Measurements from ENCODE around the gene PXDC1. TPM values are rescaled to one million over a fixed set of nuclear protein-coding genes. Genes with fewer than 3 reads are reported as not detected.
A peak's percentile ranks its signal among the peaks of the same experiment; 100 is the strongest.

PXDC1 gene
- total RNA-seq, 1 donor from 2014 or later = 64.5 TPM

DNA sequence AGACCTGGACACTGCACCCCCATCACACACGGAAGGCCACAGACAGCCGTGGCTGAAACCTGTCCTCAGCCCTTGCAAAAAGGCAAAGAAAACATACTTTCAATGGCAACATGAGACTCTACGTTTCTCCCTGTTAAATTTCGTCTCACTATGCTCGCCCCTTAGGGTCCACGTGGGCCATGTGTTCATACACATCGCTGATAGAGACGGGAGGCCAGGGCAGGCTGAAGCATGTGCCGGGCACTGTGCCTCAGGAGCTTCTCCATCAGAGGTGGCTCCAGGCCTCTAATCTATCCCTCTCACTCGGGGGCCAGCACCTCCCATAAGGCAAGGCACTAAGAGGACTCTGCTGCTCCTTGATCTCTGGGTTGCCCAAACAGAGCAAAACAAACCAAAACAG is 17.5 kb downstream of the PXDC1 start:
- DNase-seq (ENCODE audit: low read depth) (no peak), FAIRE-seq (no peak)
- Histone ChIP-seq H3K27me3 (ENCODE audit: control insufficient read depth, insufficient read depth, low read length) (no peaks in the 10 kb centered on the region), H3K36me3 (ENCODE audit: control insufficient read depth, insufficient read depth, low read length) (peaks cover 41% of the 10 kb centered on the region), H3K4me3 (ENCODE audit: low read depth, low read length) (no peak overlapping the region)
- TF ChIP-seq CTCF (IDR thresholded peaks at IDR 0.05; ENCODE audit: insufficient read depth, low read length, severe bottlenecking) = no peak

- FAIRE-seq = no peak
- Histone ChIP-seq H3K36me3 (ENCODE audit: control insufficient read depth, insufficient read depth, low read length) (peaks cover 42% of the 10 kb centered on the region), H3K4me3 (ENCODE audit: low read depth, low read length) (no peak overlapping the region), H3K27me3 (ENCODE audit: control insufficient read depth, insufficient read depth, low read length) (no peaks in the 10 kb centered on the region)
- no peak for TF ChIP-seq CTCF (IDR thresholded peaks at IDR 0.05; ENCODE audit: insufficient read depth, low read length, severe bottlenecking)
- DNase-seq (ENCODE audit: low read depth) = no peak
These were observed 18.1 kb downstream of the PXDC1 start for GRCh38 chr6:3733321-3733925.

DNA sequence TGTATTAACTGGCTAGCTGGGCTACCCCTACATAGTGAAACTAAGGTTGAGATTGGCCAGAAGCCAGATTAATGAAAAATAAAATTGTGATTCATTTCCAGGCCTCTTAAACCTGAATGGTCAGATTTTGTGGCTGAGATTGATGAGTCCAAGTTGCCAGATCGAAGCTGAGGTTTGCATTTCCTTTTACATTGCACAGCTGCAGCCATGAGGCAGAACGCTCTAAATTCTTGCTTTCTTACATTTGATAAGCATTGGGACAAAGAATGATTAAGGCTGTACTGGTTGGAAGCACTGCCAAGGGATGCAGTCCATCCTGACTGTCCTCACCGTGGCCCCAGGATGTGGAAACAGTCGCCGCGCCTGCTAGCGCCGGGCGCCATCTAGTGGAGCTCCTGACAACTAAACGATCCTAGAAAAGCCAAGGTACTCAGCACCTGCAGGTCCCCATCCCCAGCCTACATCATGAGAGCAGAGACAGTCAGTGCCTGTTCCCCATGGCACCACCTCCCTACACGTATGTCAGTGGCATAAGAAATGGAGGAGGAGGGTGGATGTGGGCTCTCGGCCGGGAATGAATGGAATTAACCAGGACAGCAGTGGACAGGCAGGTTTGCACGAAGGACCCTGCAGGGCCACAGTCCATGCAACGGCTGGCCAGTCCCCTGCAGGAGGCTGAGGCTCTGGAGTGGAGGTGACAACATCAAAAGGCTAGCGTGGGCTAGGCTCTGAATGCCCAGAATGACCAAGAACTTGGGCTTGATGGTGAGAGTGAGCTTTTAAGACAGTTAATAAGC is 19.0 kb downstream of the PXDC1 start:
- Histone ChIP-seq H3K4me3 (ENCODE audit: low read depth, low read length) (no peak overlapping the region), H3K27me3 (ENCODE audit: control insufficient read depth, insufficient read depth, low read length) (no peaks in the 10 kb centered on the region), H3K36me3 (ENCODE audit: control insufficient read depth, insufficient read depth, low read length) (peaks cover 40% of the 10 kb centered on the region)
- DNase-seq (ENCODE audit: low read depth) (peak; percentile 55), FAIRE-seq (no peak)
- peak; percentile 93 for TF ChIP-seq CTCF (IDR thresholded peaks at IDR 0.05; ENCODE audit: insufficient read depth, low read length, severe bottlenecking)

- Histone ChIP-seq H3K36me3 (ENCODE audit: control insufficient read depth, insufficient read depth, low read length) (peaks cover 36% of the 10 kb centered on the region), H3K4me3 (ENCODE audit: low read depth, low read length) (no peak overlapping the region), H3K27me3 (ENCODE audit: control insufficient read depth, insufficient read depth, low read length) (no peaks in the 10 kb centered on the region)
- TF ChIP-seq CTCF (IDR thresholded peaks at IDR 0.05; ENCODE audit: insufficient read depth, low read length, severe bottlenecking) = no peak
- FAIRE-seq = no peak
- DNase-seq (ENCODE audit: low read depth) = no peak
These were observed 19.8 kb downstream of the PXDC1 start for GRCh38 chr6:3731700-3732099.

DNA sequence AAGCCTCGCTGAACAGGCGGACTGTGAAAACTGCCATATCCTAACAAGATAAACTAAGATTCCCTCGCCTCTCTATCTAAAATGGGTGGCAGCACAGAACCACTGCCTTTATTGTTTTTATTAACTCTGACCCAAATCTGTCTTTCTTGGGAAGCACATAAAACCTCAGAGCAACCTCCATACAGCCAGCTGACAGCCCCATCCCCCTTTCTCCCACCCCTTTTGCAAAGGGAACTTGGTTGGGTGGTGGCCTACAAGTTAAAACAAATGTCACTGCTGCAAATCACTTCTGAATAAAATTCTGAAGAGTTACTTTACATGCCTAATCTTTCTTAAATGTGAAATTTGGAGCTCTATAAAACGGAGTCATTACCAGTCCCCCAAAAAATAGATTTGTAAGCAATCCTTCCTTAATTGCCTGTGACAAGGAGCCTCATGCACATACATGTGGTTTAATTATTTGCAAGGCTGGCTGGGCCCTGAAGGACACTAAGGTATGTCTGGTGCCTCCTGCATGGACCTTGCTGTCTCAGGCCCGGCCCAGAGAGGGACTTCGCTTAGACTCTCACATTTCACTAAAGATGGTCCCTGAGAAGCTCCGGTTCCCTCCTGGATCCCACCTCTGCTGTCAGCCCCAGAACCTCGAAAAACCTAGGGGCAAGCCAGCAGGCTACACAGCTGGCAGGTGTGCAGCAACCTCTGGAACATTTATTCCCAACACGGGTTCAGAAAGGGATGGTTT is 21.7 kb downstream of the PXDC1 start:
- TF ChIP-seq CTCF (IDR thresholded peaks at IDR 0.05; ENCODE audit: insufficient read depth, low read length, severe bottlenecking) = no peak
- H3K36me3 ChIP-seq (ENCODE audit: control insufficient read depth, insufficient read depth, low read length) = peaks cover 31% of the 10 kb centered on the region

More for the DNA sequence above, 21.7 kb downstream of the PXDC1 start:
- DNase-seq (ENCODE audit: low read depth) = no peak
- FAIRE-seq = no peak
- Histone ChIP-seq H3K27me3 (ENCODE audit: control insufficient read depth, insufficient read depth, low read length) (no peaks in the 10 kb centered on the region), H3K4me3 (ENCODE audit: low read depth, low read length) (no peak overlapping the region)
